ENCODE results near the gene IFT57. TPM values are rescaled to one million over a fixed set of nuclear protein-coding genes. Genes with fewer than 3 reads are reported as not detected.

The IFT57 gene
- total RNA-seq, 1 donor from 2014 or later, result 40.4 TPM

GRCh38 chr3:108124337-108125152 lies 97.7 kb downstream of the IFT57 start:
- DNase-seq, result no peak

- no peak for DNase-seq
Observed at GRCh38 chr3:108123326-108123725, 98.9 kb downstream of the IFT57 start.

GRCh38 chr3:108122276-108122675 lies 99.9 kb downstream of the IFT57 start:
- DNase-seq, result no peak

- no peak for DNase-seq
Observed at GRCh38 chr3:108119398-108120104, 102.7 kb downstream of the IFT57 start.

- no peak for DNase-seq
Observed at GRCh38 chr3:108118038-108118768, 104.0 kb downstream of the IFT57 start.

- no peak for DNase-seq
Observed at GRCh38 chr3:108117241-108117775, 104.9 kb downstream of the IFT57 start.

GRCh38 chr3:108114423-108115065 lies 107.7 kb downstream of the IFT57 start:
- no peak for DNase-seq

GRCh38 chr3:108113975-108114374 lies 108.2 kb downstream of the IFT57 start:
- no peak for DNase-seq

GRCh38 chr3:108110934-108111333 lies 111.3 kb downstream of the IFT57 start:
- no peak for DNase-seq

Other genes with a start within 250 kb of the IFT57 start
- 78.4 TPM for gene CD47, start 131.4 kb downstream of the IFT57 start, total RNA-seq
- gene HHLA2, start 74.1 kb upstream of the IFT57 start, total RNA-seq, result not detected